ENCODE measurements around the gene NCKAP5.

The NCKAP5 gene

GRCh38 chr2:133422931-133423351, 145.3 kb downstream of the NCKAP5 start:
- DNase-seq (ENCODE audit: low read depth) = no peak

GRCh38 chr2:133421516-133422324, 146.5 kb downstream of the NCKAP5 start:
- DNase-seq (ENCODE audit: low read depth) = no peak

GRCh38 chr2:133420788-133421187, 147.5 kb downstream of the NCKAP5 start:
- DNase-seq (ENCODE audit: low read depth) = no peak

GRCh38 chr2:133418671-133419070, 149.6 kb downstream of the NCKAP5 start:
- no peak for DNase-seq (ENCODE audit: low read depth)

GRCh38 chr2:133418021-133418420, 150.2 kb downstream of the NCKAP5 start:
- no peak for DNase-seq (ENCODE audit: low read depth)

GRCh38 chr2:133417415-133417814, 150.8 kb downstream of the NCKAP5 start:
- no peak for DNase-seq (ENCODE audit: low read depth)

GRCh38 chr2:133416736-133417135, 151.5 kb downstream of the NCKAP5 start:
- DNase-seq (ENCODE audit: low read depth) = no peak

GRCh38 chr2:133416146-133416545, 152.1 kb downstream of the NCKAP5 start:
- DNase-seq (ENCODE audit: low read depth) = no peak

GRCh38 chr2:133415210-133415876, 152.9 kb downstream of the NCKAP5 start:
- DNase-seq (ENCODE audit: low read depth) = no peak

GRCh38 chr2:133414486-133415209, 153.6 kb downstream of the NCKAP5 start:
- DNase-seq (ENCODE audit: low read depth) = no peak

GRCh38 chr2:133413863-133414262, 154.4 kb downstream of the NCKAP5 start:
- DNase-seq (ENCODE audit: low read depth) = no peak

- no peak for DNase-seq (ENCODE audit: low read depth)
Observed at GRCh38 chr2:133412694-133413093, 155.6 kb downstream of the NCKAP5 start.

- DNase-seq (ENCODE audit: low read depth) = no peak
Observed at GRCh38 chr2:133411857-133412256, 156.4 kb downstream of the NCKAP5 start.

- DNase-seq (ENCODE audit: low read depth) = no peak
Observed at GRCh38 chr2:133411101-133411500, 157.2 kb downstream of the NCKAP5 start.

GRCh38 chr2:133409581-133410285, 158.5 kb downstream of the NCKAP5 start:
- no peak for DNase-seq (ENCODE audit: low read depth)

- no peak for DNase-seq (ENCODE audit: low read depth)
Observed at GRCh38 chr2:133408671-133409070, 159.6 kb downstream of the NCKAP5 start.

GRCh38 chr2:133407341-133407740, 160.9 kb downstream of the NCKAP5 start:
- DNase-seq (ENCODE audit: low read depth) = no peak

GRCh38 chr2:133405252-133405651, 163.0 kb downstream of the NCKAP5 start:
- DNase-seq (ENCODE audit: low read depth) = no peak

GRCh38 chr2:133400411-133400810, 167.9 kb downstream of the NCKAP5 start:
- no peak for DNase-seq (ENCODE audit: low read depth)

- DNase-seq (ENCODE audit: low read depth) = no peak
Observed at GRCh38 chr2:133393895-133394294, 174.4 kb downstream of the NCKAP5 start.

- no peak for DNase-seq (ENCODE audit: low read depth)
Observed at GRCh38 chr2:133390156-133390555, 178.1 kb downstream of the NCKAP5 start.

- no peak for DNase-seq (ENCODE audit: low read depth)
Observed at GRCh38 chr2:133389569-133389968, 178.7 kb downstream of the NCKAP5 start.
